SK-N-DZ (cell line): ENCODE data around the gene GRK5.

Experiments used
- DNase-seq: peaks from one replicate; pipeline ENCODE4 v3.0.0-alpha.2; 2015; ENCODE audit warnings: low spot score

The GRK5 gene

GRCh38 chr10:119292968-119293760, 85.8 kb downstream of the GRK5 start:
- DNase-seq = no peak

GRCh38 chr10:119296703-119297102, 89.3 kb downstream of the GRK5 start:
- DNase-seq = no peak

- DNase-seq = no peak
Measured at GRCh38 chr10:119297207-119297968, 90.0 kb downstream of the GRK5 start.

- DNase-seq = no peak
Measured at GRCh38 chr10:119298810-119299209, 91.4 kb downstream of the GRK5 start.

- DNase-seq = no peak
Measured at GRCh38 chr10:119299531-119299930, 92.2 kb downstream of the GRK5 start.

DNA sequence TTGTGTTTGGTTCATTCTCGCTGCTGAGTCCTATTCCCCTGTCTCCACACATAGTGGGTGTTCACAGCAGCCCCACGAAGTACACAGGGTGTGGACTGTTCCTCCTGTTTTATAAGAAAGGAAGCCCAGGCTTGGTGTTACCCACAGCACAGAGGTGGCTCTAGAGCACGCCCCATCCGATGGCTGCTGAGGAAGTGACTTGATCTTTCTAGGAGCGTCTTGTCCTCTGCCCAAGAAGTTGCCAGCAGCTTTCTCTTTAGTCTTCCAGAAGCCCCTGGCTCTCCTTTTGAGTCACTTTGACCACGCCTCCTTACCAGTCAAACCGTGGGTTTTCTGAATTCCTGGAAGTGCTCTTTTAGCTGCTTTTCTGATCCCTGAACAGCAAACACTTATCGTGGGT, 94.0 kb downstream of the GRK5 start:
- no peak for DNase-seq

GRCh38 chr10:119302172-119302571, 94.8 kb downstream of the GRK5 start:
- no peak for DNase-seq

DNA sequence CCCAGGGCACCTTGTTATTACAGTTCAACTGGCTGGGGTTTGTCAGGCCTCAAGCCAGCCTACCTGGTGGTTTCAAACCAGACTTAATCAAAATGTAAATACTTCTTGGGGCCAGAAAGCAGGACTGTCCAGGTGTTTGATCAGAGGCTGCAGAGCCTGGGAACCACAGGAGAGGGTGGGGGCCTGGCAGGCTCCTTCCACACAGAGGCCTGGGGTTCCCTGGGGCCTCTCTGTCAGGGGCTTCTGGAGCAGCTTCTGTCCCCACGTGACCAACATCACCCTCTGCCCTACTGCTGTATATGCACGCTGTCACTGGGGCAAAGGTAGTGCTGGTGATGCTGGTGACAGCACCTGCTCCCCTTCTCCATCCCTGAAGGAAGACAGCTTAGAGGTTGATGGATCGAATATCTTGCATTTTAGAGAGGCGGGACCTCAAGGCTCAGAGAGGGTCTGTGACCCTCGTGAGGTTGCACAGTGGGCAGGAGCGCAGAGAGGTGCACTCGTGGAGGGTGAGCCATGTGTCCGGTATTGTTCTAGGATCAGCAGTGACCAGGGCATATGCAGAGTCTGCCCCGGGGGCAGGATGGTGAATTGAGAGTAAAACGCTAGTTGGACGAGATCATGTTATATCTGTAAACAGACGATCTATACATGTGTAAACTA, 95.4 kb downstream of the GRK5 start:
- DNase-seq = peak; percentile 52

DNA sequence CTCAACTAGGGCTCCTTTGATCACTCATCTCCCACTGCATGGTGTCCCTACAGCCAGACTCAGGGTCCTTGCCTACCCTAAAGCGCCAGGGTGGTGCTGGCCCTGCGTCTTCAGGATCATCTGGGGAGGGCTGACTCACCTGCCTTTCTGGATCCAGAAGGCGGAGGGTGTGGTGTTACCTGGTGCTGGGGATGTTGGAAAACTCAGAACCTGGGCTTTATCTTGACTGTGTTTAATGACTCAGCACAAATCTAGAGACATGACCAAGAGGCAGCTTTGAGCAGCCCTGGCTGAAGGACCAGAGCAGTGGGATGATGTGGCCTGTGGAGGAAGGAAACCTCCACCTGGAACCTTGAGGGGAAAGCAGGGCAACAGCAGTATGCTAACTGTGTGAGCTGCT, 96.5 kb downstream of the GRK5 start:
- DNase-seq = no peak

GRCh38 chr10:119304541-119304940, 97.2 kb downstream of the GRK5 start:
- no peak for DNase-seq

- DNase-seq = no peak
Measured at GRCh38 chr10:119305860-119306513, 98.6 kb downstream of the GRK5 start.

DNA sequence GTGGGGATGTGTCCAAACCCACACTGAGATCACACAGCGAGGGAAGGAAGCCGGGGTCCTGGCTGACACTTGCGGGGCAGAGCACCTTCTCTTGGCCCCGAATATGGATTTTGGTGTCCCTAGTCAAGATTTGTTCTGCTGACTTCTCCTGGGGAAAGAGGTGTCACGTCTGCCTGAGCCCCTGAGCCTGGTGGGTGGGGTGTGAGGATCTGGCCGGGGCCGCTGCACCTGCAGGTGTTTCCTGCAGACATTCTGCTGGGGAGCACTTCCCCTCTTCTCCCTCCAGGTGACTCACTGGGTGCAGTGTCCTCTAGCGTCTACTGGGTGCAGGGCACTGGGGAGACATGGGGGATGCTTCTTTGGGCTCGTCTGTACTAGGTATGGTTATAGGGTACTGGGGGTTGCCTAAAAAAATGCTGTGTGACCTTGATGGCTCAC, 99.2 kb downstream of the GRK5 start:
- DNase-seq = no peak

DNA sequence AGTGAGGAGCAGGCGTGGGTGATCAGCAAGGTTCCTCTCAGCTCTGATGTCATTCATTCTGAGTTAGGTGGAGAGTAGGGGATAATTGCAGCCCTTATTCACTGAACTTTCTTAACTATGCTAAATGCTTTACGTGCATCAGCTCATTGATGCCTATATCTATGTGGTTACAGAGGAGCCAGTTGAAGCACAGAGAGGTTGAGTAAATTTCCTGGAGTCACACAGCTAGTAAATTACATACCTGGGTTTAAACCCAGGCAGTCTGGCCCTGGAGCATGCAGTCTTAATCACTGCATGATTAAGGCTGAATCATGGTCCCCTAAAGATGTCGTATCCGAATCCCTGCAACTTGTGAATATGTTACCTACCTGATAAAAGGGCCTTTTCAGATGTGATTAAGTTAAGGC, 99.6 kb downstream of the GRK5 start:
- DNase-seq = no peak

DNA sequence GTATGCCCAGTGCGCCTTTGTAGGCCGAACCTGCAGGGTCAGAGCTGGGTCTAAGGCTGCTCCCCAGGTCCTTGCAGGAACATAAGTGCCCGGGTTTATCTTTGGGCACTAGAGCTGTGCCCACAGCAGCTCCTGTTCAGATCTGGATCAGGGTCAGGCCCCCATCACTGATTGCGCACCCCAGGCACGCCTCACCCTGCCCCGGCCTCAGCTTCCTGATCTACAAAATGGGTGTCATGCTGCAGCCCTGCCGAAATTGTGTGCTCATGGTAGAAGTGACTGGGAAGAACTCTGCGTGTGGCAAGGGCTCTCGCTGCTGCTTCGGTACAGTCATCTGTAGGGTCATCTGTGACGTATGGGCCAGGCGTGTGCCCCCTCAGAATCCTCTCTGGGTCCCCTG, 100.7 kb downstream of the GRK5 start:
- no peak for DNase-seq

GRCh38 chr10:119308551-119309422, 101.4 kb downstream of the GRK5 start:
- DNase-seq = no peak

GRCh38 chr10:119309423-119309770, 102.0 kb downstream of the GRK5 start:
- no peak for DNase-seq

DNA sequence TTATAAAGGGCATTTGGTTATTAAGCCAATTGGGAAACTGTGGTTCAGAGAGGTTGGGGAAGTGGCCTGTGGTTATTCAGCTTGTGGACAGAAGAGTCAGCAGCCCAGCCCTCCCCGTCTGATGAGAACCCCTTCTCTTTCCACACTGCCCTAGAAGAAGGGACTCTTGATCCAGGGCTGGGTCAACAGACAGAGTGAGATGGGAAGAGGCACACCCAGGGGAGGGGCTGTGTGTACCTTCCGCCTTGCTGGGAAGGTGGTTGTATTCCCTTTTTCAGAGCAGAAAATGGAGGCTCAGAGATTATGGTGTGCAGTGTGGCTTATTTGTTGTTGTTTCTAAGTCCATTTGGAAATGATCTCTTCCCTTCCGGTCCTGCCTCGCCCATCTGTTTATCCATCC, 103.4 kb downstream of the GRK5 start:
- no peak for DNase-seq

DNA sequence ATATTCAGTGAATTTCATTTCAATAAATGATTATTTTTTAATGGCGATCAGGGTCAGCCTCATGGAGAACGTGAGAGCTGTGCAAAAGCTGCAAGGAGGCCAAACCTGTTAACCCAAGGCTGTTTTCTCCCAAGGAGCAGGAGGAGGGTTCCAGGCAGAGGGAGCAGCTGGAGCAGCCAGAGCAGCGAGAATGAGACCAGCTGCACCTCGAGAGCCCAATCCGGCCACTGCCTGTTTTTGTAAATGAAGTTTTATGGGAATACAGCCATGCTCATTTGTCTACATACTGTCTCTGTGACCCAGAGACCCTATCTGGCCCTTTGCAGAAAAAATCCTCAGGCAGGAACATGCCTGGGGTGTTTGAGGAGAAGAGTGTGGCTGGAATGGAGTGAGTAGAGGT, 104.9 kb downstream of the GRK5 start:
- no peak for DNase-seq

GRCh38 chr10:119313024-119313423, 105.7 kb downstream of the GRK5 start:
- DNase-seq = no peak

GRCh38 chr10:119313644-119314043, 106.3 kb downstream of the GRK5 start:
- no peak for DNase-seq

DNA sequence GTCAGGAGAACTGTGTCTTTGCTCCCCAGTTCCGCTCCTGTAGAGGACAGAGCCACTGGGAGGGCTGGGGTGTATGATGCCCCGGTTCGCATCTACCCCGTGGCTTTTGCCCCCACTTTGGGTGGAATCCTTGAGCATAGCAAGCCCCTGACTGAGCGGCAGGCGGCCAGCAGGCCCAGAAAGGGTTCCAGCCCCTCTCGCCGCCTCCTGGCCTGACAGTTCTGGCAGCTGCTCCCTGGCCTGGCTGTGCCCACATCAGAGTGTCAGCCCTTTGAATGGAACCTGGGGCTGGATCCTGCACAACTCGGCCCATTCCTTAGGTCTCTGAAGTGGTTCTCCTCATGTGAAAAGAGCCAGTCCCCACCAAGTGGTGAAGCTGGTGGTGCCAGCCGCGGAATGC, 106.7 kb downstream of the GRK5 start:
- DNase-seq = no peak
